Esophagus muscularis mucosa (tissue), 4 donors: ENCODE data around the gene MTPN. TPM values are rescaled to one million over a fixed set of nuclear protein-coding genes. Genes with fewer than 3 reads are reported as not detected.

Experiments
- DNase-seq: peaks from one replicate; pipeline ENCODE4 v3.0.0-alpha.2; 2017; ENCODE audit errors: extremely low spot score
- H3K27ac ChIP-seq, 4 donors: fragments of 200-600 bp; sonication (generic); replicated peaks in 1 of 4; 1 replicate in 3 of 4; 2 replicates in 1 of 4; pipeline ENCODE4 v1.5.1; 2016 to 2019; ENCODE audit warnings: mild to moderate bottlenecking in 1 of 4
- H3K27me3 ChIP-seq, 4 donors: fragments of 200-600 bp; sonication (generic); one replicate each; pipeline versions ENCODE4 v1.5.1 to v1.6.0; 2016 to 2019
- H3K36me3 ChIP-seq, 4 donors: fragments of 200-600 bp; sonication (generic); one replicate each; pipeline ENCODE4 v1.5.1; 2016 to 2019
- H3K4me1 ChIP-seq, 4 donors: fragments of 200-600 bp; sonication (generic); one replicate each; pipeline ENCODE4 v1.5.1; 2016 to 2019
- H3K4me3 ChIP-seq, 4 donors: fragments of 200-600 bp; sonication (generic); 1 replicate in 2 of 4; 2 replicates in 2 of 4; pipeline ENCODE4 v1.5.1; 2016 to 2019; ENCODE audit warnings: mild to moderate bottlenecking in 4 of 4, moderate library complexity in 1 of 4
- H3K9me3 ChIP-seq, 4 donors: fragments of 200-600 bp; sonication (generic); 1 replicate in 3 of 4; 2 replicates in 1 of 4; pipeline ENCODE4 v1.5.1; 2016 to 2019
- EP300 ChIP-seq: sonication (generic); formaldehyde crosslinking; IDR thresholded peaks from one replicate; pipeline ENCODE4 v1.6.1; 2017; ENCODE audit warnings: antibody characterized with exemption
- POLR2A ChIP-seq: fragments of 450-650 bp; IDR thresholded peaks from one replicate; pipeline ENCODE4 v1.6.1; 2017; ENCODE audit warnings: antibody characterized with exemption, moderate library complexity, mild to moderate bottlenecking, low read depth
- POLR2AphosphoS5 ChIP-seq, 2 donors: sonication (generic); formaldehyde crosslinking; IDR thresholded peaks; one replicate each; pipeline ENCODE4 v1.6.1; 2017; ENCODE audit warnings: antibody characterized with exemption in 2 of 2
- WGBS: methylation state at CpG from one replicate; pipeline ENCODE4 v1.1.5; 2018; 5-methylcytosine and 5-hydroxymethylcytosine counted together
- intact Hi-C: fragments of 100-400 bp; cut with DNase I; formaldehyde crosslinking; loops from one replicate; pipeline ENCODE4 v1.15.1; 2023
- total RNA-seq, 4 donors: library from RNA; depleted of rRNA; stranded (reverse); fragments of >200 nt; gene quantifications; one replicate each; pipeline versions ENCODE4 v1.1.0 to v1.2.1, GENCODE V29; 2016
- TF ChIP-seq, protein P1 (sequence below), 3 experiments: fragments of 200-600 bp in 2 of 3; fragments of 450-650 bp in 1 of 3; sonication (generic) in 2 of 3; IDR thresholded peaks; one replicate each; pipeline ENCODE4 v1.5.1; 2017 to 2019; ENCODE audit warnings: antibody characterized with exemption in 3 of 3, mild to moderate bottlenecking in 2 of 3, moderate library complexity in 1 of 3

The MTPN gene
- total RNA-seq, 4 donors from 2014 or later, result 68.8 to 74.9 (median 71.5) TPM

DNA sequence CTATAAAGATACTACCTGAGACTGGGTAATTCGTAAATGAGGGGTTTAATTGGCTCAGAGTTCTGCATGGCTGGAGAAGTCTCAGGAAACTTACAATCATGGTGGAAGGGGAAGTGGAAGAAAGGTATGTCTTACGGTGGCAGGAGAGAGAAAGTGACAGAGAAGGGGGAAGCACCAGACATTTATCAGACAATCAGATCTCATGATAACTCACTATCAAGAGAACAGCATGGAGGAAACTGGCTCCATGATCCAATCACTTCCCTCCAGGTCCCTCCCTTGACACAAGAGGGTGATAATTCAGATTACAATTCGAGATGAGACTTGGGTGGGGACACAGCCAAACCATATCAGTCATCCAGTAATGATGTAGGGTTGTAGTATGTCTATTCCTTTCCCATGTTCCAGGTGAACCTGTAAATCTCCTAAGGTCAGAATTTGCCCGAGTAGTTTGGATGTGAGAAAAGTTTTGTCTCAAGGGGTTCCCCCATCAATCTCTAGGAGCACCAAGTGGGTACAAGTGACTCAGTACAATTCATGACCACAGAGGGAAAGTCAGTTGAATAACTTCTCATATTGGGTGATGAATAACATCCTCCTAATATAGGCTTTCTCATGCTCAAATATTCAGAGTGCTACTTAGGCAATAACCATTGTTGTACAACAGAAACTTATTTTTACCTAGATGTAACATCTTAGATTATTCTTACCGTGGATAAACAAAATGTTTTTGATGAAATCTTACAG lies 39.7 kb upstream of the MTPN start:
- TF ChIP-seq, protein P1, sequence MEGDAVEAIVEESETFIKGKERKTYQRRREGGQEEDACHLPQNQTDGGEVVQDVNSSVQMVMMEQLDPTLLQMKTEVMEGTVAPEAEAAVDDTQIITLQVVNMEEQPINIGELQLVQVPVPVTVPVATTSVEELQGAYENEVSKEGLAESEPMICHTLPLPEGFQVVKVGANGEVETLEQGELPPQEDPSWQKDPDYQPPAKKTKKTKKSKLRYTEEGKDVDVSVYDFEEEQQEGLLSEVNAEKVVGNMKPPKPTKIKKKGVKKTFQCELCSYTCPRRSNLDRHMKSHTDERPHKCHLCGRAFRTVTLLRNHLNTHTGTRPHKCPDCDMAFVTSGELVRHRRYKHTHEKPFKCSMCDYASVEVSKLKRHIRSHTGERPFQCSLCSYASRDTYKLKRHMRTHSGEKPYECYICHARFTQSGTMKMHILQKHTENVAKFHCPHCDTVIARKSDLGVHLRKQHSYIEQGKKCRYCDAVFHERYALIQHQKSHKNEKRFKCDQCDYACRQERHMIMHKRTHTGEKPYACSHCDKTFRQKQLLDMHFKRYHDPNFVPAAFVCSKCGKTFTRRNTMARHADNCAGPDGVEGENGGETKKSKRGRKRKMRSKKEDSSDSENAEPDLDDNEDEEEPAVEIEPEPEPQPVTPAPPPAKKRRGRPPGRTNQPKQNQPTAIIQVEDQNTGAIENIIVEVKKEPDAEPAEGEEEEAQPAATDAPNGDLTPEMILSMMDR (IDR thresholded peaks at IDR 0.05), result no peak
- no peak for TF ChIP-seq EP300
- no peak for TF ChIP-seq POLR2A
- no peak for TF ChIP-seq POLR2AphosphoS5 (IDR thresholded peaks at IDR 0.05)
- Histone ChIP-seq H3K27me3 (no peaks in the 10 kb centered on the region), H3K9me3 (no peaks in the 10 kb centered on the region), H3K27ac (no peak overlapping the region), H3K36me3 (no peaks in the 10 kb centered on the region), H3K4me3 (no peak overlapping the region), H3K4me1 (no peaks in the 10 kb centered on the region)
- intact Hi-C loops, result no loop called here
- WGBS, result 77% methylated on average over 5 of the region's 5 CpGs
- DNase-seq, result no peak

DNA sequence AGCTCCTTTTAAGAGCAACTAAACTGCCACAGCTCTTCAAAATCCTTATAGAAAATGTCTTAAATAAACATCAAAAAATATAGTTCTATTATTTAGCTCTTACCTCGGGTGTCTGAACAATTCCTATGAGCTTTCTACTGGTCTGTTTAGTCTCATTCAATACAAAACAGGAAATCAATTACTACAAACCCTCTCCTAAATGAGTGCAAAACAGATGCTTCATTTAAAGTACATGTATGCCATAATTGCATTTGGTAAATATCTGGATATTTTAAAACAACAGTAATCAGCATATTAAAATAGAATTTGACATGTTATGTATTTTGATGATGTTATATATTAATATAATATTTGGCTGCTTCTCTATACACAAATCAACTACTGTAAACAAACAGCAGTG lies 38.5 kb upstream of the MTPN start:
- Histone ChIP-seq H3K36me3 (no peaks in the 10 kb centered on the region), H3K27me3 (no peaks in the 10 kb centered on the region), H3K27ac (no peak overlapping the region), H3K4me3 (no peak overlapping the region), H3K9me3 (no peaks in the 10 kb centered on the region), H3K4me1 (no peaks in the 10 kb centered on the region)
- TF ChIP-seq, protein P1 (IDR thresholded peaks at IDR 0.05), result no peak
- DNase-seq, result no peak
- 38% methylated on average over 1 of the region's 1 CpG for WGBS
- intact Hi-C loops, result no loop called here

DNA sequence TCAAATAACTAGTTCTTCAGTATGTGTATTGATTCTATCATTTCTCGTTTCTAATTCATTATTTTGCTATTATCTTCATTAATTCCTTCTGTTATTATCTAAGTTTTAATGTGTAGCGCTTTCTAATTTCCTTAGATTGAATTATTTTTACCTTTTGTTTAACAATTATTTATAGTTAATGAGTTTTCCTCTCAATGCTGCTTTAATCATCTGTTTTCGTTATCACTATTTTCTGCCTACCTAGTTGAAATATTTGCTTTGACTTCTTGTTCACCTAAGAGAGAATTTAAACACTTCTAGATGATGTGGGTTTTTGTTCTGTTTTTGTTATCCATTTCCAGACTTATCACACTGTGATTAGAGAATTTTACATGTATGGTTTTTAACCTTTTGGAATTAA lies 37.5 kb upstream of the MTPN start:
- TF ChIP-seq POLR2A (no peak), EP300 (no peak), POLR2AphosphoS5 (IDR thresholded peaks at IDR 0.05) (no peak)
- TF ChIP-seq, protein P1 (IDR thresholded peaks at IDR 0.05), result no peak
- intact Hi-C loops, result no loop called here

DNA sequence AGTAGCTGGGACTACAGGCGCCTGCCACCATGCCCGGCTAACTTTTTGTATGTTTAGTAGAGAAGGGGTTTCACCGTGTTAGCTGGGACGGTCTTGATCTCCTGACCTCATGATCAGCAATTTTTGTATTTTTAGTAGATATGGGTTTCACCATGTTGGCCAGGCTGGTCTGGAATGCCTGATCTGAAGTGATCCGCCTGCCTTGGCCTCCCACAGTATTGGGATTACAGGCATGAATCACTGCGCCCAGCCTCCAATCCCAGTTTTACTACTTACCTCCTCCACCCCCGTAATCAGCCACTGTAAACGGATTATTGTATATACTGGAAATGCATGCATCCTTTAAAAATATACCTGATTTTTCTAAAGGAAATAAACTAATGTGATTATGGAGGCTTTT lies 35.1 kb upstream of the MTPN start:
- Histone ChIP-seq H3K9me3 (no peaks in the 10 kb centered on the region), H3K4me1 (peaks cover 0 to 5% (median 2%) of the 10 kb centered on the region in 4 donors), H3K27me3 (no peaks in the 10 kb centered on the region), H3K36me3 (no peaks in the 10 kb centered on the region), H3K27ac (no peak overlapping the region), H3K4me3 (no peak overlapping the region)
- TF ChIP-seq, protein P1 (IDR thresholded peaks at IDR 0.05), result no peak
- TF ChIP-seq POLR2AphosphoS5 (IDR thresholded peaks at IDR 0.05) (no peak), EP300 (no peak), POLR2A (no peak)
- intact Hi-C loops, result no loop called here
- DNase-seq, result no peak
- WGBS, result 94% methylated on average over 8 of the region's 8 CpGs

More for the DNA sequence above, 37.5 kb upstream of the MTPN start:
- Histone ChIP-seq H3K36me3 (no peaks in the 10 kb centered on the region), H3K27me3 (no peaks in the 10 kb centered on the region), H3K4me1 (peaks cover 0 to under 1% (median 0%) of the 10 kb centered on the region in 4 donors), H3K9me3 (no peaks in the 10 kb centered on the region), H3K27ac (no peak overlapping the region), H3K4me3 (no peak overlapping the region)
- whole genome bisulfite sequencing, result 87% methylated on average over 3 of the region's 3 CpGs
- DNase-seq, result no peak
